IMR-90 (cell line): ENCODE results near the gene RALGAPA2. TPM values are rescaled to one million over a fixed set of nuclear protein-coding genes. Genes with fewer than 3 reads are reported as not detected.

Source experiments
- ATAC-seq: fragments of 200-7000 bp; cut with Tn5 transposase; 2 replicates; pipeline ENCODE4 v1.9.1; 2020; ENCODE audit warnings: low read depth, mild to moderate bottlenecking, moderate library complexity
- BruUV-seq: library from RNA; stranded (reverse); fragments of 400-500 nt; replicated peaks from 2 replicates; lab custom pipeline; 2021; lab: Mats Ljungman, UMichigan
- CTCF ChIA-PET: fragments of 300-600 bp; formaldehyde crosslinking; extraction: SDS; loops from one replicate; lab custom pipeline; 2021; ENCODE audit warnings: antibody characterized with exemption; lab: Yijun Ruan, JAX
- POLR2A ChIA-PET: fragments of 300-600 bp; sonication (Branson Sonifier 250); formaldehyde crosslinking; loops from one replicate; lab custom pipeline; 2022; ENCODE audit warnings: antibody characterized with exemption; ENCODE audit not compliant: unreplicated experiment; lab: Charles Lee
- DNase-seq: peaks from one replicate; pipeline ENCODE4 v3.0.0; 2013
- H2AFZ ChIP-seq: replicated peaks from 2 replicates; pipeline ENCODE3; 2013; ENCODE audit warnings: low read length, mild to moderate bottlenecking; ENCODE audit not compliant: poor library complexity
- H2AK5ac ChIP-seq: 2 replicates; pipeline ENCODE4 v1.6.1; 2013; ENCODE audit warnings: low read depth, low read length, inconsistent platforms
- H2AK9ac ChIP-seq: replicated peaks from 2 replicates; pipeline ENCODE3; 2013; ENCODE audit warnings: mild to moderate bottlenecking, low read depth, low read length, moderate library complexity; ENCODE audit not compliant: poor library complexity
- H2BK120ac ChIP-seq: 2 replicates; pipeline ENCODE4 v1.6.1; 2013; ENCODE audit warnings: low read depth, low read length, inconsistent platforms
- H2BK15ac ChIP-seq: 3 replicates; pipeline ENCODE4 v1.6.1; 2013; ENCODE audit warnings: low read depth, low read length, inconsistent platforms
- H2BK20ac ChIP-seq: 2 replicates; pipeline ENCODE4 v1.6.1; 2013; ENCODE audit warnings: low read depth, mild to moderate bottlenecking, inconsistent platforms, low read length, moderate library complexity
- H2BK5ac ChIP-seq: 2 replicates; pipeline ENCODE4 v1.6.1; 2013; ENCODE audit warnings: mild to moderate bottlenecking, low read depth, low read length, inconsistent platforms; ENCODE audit not compliant: poor library complexity, severe bottlenecking
- H3K14ac ChIP-seq: replicated peaks from 2 replicates; pipeline ENCODE4 v1.6.1; 2013; ENCODE audit warnings: low read depth, low read length, inconsistent platforms
- H3K18ac ChIP-seq: 2 replicates; pipeline ENCODE4 v1.6.1; 2013; ENCODE audit warnings: low read depth, low read length, control low read depth
- H3K23ac ChIP-seq: 2 replicates; pipeline ENCODE4 v1.6.1; 2013; ENCODE audit warnings: low read depth, low read length, inconsistent platforms
- H3K27ac ChIP-seq: 2 replicates; pipeline ENCODE4 v1.5.1; 2013; ENCODE audit warnings: mild to moderate bottlenecking, control low read depth, low read length; ENCODE audit not compliant: insufficient read depth
- H3K27me3 ChIP-seq: 2 replicates; pipeline ENCODE4 v1.6.1; 2013; ENCODE audit warnings: low read length; ENCODE audit not compliant: control insufficient read depth, insufficient read depth
- H3K36me3 ChIP-seq: 2 replicates; pipeline ENCODE4 v1.6.1; 2013; ENCODE audit warnings: low read length, mixed read lengths; ENCODE audit not compliant: control insufficient read depth, insufficient read depth
- H3K4ac ChIP-seq: 2 replicates; pipeline ENCODE4 v1.6.1; 2013; ENCODE audit warnings: low read depth, low read length, inconsistent platforms
- H3K4me1 ChIP-seq: 2 replicates; pipeline ENCODE4 v1.6.1; 2013; ENCODE audit warnings: low read length, mixed read lengths; ENCODE audit not compliant: control insufficient read depth, insufficient read depth
- H3K4me2 ChIP-seq: 2 replicates; pipeline ENCODE4 v1.6.1; 2013; ENCODE audit warnings: low read depth, mild to moderate bottlenecking, control low read depth, low read length, moderate library complexity
- H3K4me3 ChIP-seq: 2 replicates; pipeline ENCODE4 v1.5.1; 2013; ENCODE audit warnings: low read depth, mild to moderate bottlenecking, control low read depth, low read length, moderate library complexity; ENCODE audit not compliant: insufficient read depth
- H3K56ac ChIP-seq: 2 replicates; pipeline ENCODE4 v1.6.1; 2013; ENCODE audit warnings: low read length, inconsistent platforms; ENCODE audit not compliant: insufficient read depth; ENCODE audit errors: extremely low read depth
- H3K79me1 ChIP-seq, 2 experiments: 2 replicates each; pipeline ENCODE4 v1.6.1; 2013; ENCODE audit warnings: low read length in 2 of 2, inconsistent platforms in 1 of 2, low read depth in 1 of 2
- H3K9ac ChIP-seq: 2 replicates; pipeline ENCODE4 v1.6.1; 2013; ENCODE audit warnings: low read depth, low read length, control low read depth
- H3K9me1 ChIP-seq: 2 replicates; pipeline ENCODE4 v1.6.1; 2013; ENCODE audit warnings: low read length, inconsistent platforms; ENCODE audit not compliant: insufficient read depth
- H3K9me3 ChIP-seq: 2 replicates; pipeline ENCODE4 v1.6.1; 2013; ENCODE audit warnings: low read length; ENCODE audit not compliant: control insufficient read depth, insufficient read depth
- H4K20me1 ChIP-seq: 2 replicates; pipeline ENCODE4 v1.6.1; 2013; ENCODE audit warnings: low read length, inconsistent platforms; ENCODE audit not compliant: insufficient read depth
- H4K5ac ChIP-seq: 2 replicates; pipeline ENCODE4 v1.6.1; 2013; ENCODE audit warnings: mild to moderate bottlenecking, low read depth, low read length, control low read depth
- H4K8ac ChIP-seq, 2 experiments: 2 replicates each; pipeline ENCODE4 v1.6.1; 2013; ENCODE audit warnings: low read depth in 2 of 2, low read length in 2 of 2, control low read depth in 1 of 2, inconsistent platforms in 1 of 2
- H4K91ac ChIP-seq: 2 replicates; pipeline ENCODE4 v1.6.1; 2013; ENCODE audit warnings: low read depth, low read length, inconsistent platforms; ENCODE audit not compliant: insufficient read depth
- BHLHE40 ChIP-seq: fragments of 150-350 bp; IDR thresholded peaks from 2 replicates; pipeline ENCODE4 v1.6.1; 2016; ENCODE audit warnings: mild to moderate bottlenecking, low read depth, low read length
- CEBPB ChIP-seq: IDR thresholded peaks from 2 replicates; pipeline ENCODE4 v1.6.1; 2012; ENCODE audit warnings: low read depth, low read length, improper control_type of control experiment
- ELK1 ChIP-seq: fragments of 150-350 bp; IDR thresholded peaks from 2 replicates; pipeline ENCODE4 v1.6.1; 2016; ENCODE audit warnings: low read depth, mild to moderate bottlenecking, low read length, moderate library complexity, borderline replicate concordance
- MAFK ChIP-seq: IDR thresholded peaks from 2 replicates; pipeline ENCODE4 v1.6.1; 2012; ENCODE audit warnings: low read depth, low read length, improper control_type of control experiment
- USF2 ChIP-seq: fragments of 150-350 bp; IDR thresholded peaks from 2 replicates; pipeline ENCODE4 v1.6.1; 2017; ENCODE audit warnings: mild to moderate bottlenecking, antibody characterized with exemption, low read length, low read depth
- WGBS, 2 experiments: methylation state at CpG; one replicate each; pipeline versions ENCODE4 v1.1.5 to v1.1.7; 2013; ENCODE audit warnings: missing lambda C conversion rate in 2 of 2; ENCODE audit not compliant: insufficient read length in 1 of 2; ENCODE audit errors: extremely low coverage in 2 of 2; 5-methylcytosine and 5-hydroxymethylcytosine counted together
- dilution Hi-C: fragments of 300-500 bp; cut with HindIII; formaldehyde crosslinking; loops from one replicate; pipeline ENCODE4 v1.14.3; 2018; ENCODE audit warnings: low sequenced_read_pairs; ENCODE audit not compliant: unreplicated experiment
- in situ Hi-C: fragments of 300-500 bp; cut with MboI; formaldehyde crosslinking; loops from 3 replicates; pipeline ENCODE4 v1.14.3; 2019; ENCODE audit warnings: low sequenced_read_pairs, inconsistent platforms, mixed read lengths
- intact Hi-C: fragments of 100-400 bp; cut with micrococcal nuclease; formaldehyde crosslinking; loops from 2 replicates; pipeline ENCODE4 v1.10.0; 2022
- polyA plus RNA-seq, 3 experiments: library from polyadenylated mRNA; depleted of rRNA; stranded (reverse); fragments of >200 nt; gene quantifications; 2 replicates each; pipeline ENCODE4 v1.2.3, GENCODE V29; 2012; ENCODE audit warnings: low replicate concordance in 1 of 3
- total RNA-seq: library from RNA; depleted of rRNA; stranded (reverse); fragments of >200 nt; gene quantifications from 2 replicates; pipeline ENCODE4 v1.2.3, GENCODE V29; 2012

Gene RALGAPA2
- total and polyA plus RNA-seq, 2 of the 4 experiments (the other 2 are of a cell fraction): 1.3 to 3.9 TPM

DNA sequence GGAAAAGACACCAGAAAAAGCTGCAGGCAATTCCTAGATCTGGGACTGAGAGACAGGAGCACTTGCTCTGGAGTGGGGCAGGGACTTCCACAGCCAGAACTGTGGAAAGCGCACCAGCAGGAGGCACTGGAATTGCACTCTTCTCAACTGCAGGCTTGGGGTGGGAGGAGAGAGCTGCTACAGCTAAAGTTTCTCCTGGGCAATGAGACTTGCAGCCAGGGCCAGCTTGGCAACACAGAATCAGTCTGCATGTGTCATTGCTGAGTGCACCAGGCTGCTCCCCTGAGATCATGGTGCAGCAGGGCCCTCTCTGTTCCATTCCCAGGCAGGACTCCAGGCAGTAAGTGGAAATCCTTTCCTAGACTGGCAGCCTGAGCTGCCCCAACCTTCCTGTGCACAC, 198.7 kb downstream of the RALGAPA2 start:
- no peak for TF ChIP-seq USF2
- no peak for TF ChIP-seq ELK1
- no peak for TF ChIP-seq BHLHE40
- no peak for TF ChIP-seq CEBPB
- no peak for TF ChIP-seq MAFK
- H2AK9ac ChIP-seq: no peak overlapping the region
- H2AK5ac ChIP-seq: no peak overlapping the region
- no peaks in the 10 kb centered on the region; the same call in 1 of the 2 replicates for H4K20me1 ChIP-seq
- H3K79me1 ChIP-seq: no peaks in the 10 kb centered on the region
- in situ Hi-C loops: no loop called here
- ChIA-PET CTCF (no interaction called here), POLR2A (no interaction called here)
- intact Hi-C loops: no loop called here
- DNase-seq: no peak
- no peak overlapping the region for H2BK120ac ChIP-seq
- H2BK15ac ChIP-seq: no peak overlapping the region
- H2BK5ac ChIP-seq: no peak overlapping the region
- H3K4me1 ChIP-seq: no peaks in the 10 kb centered on the region
- BruUV-seq: no TSS peak
- no peak overlapping the region for H2BK20ac ChIP-seq
- no peak overlapping the region for H3K14ac ChIP-seq
- no peak overlapping the region for H2AFZ ChIP-seq
- no peaks in the 10 kb centered on the region for H3K27me3 ChIP-seq
- no peak overlapping the region for H3K4me3 ChIP-seq
- H3K4ac ChIP-seq: no peak overlapping the region
- no peaks in the 10 kb centered on the region for H3K9me1 ChIP-seq
- ATAC-seq: no peak
- no peak overlapping the region for H3K4me2 ChIP-seq
- no peak overlapping the region for H3K18ac ChIP-seq
- no peaks in the 10 kb centered on the region for H3K36me3 ChIP-seq
- no peak overlapping the region for H4K91ac ChIP-seq
- H4K5ac ChIP-seq: no peak overlapping the region
- WGBS, 2 experiments: 100% methylated on average over 1 of the region's 1 CpG; no CpG with 5 or more reads in 1 of the 2 experiments
- no peak overlapping the region for H3K23ac ChIP-seq
- no peak overlapping the region for H3K9ac ChIP-seq
- H3K9me3 ChIP-seq: peaks cover 10% of the 10 kb centered on the region; the same call in 1 of the 2 replicates
- H3K56ac ChIP-seq: no peak overlapping the region
- H3K27ac ChIP-seq: no peak overlapping the region
- dilution Hi-C loops: no loop called here
- H4K8ac ChIP-seq: no peak overlapping the region
